Mucosa of descending colon (tissue), 3 donors: Measurements from ENCODE around the gene ACKR3. TPM values are rescaled to one million over a fixed set of nuclear protein-coding genes. Genes with fewer than 3 reads are reported as not detected.

Experiments used
- ATAC-seq: fragments of 200-7000 bp; cut with Tn5 transposase; one replicate; pipeline ENCODE4 v1.9.1; 2020; ENCODE audit warnings: mild to moderate bottlenecking, moderate library complexity
- DNase-seq, 3 donors: peaks; one replicate each; pipeline ENCODE4 v3.0.0-alpha.2; 2020
- H3K36me3 ChIP-seq: fragments of 200-600 bp; one replicate; pipeline ENCODE4 v1.8.0; 2021; ENCODE audit warnings: low read depth, mild to moderate bottlenecking
- H3K4me1 ChIP-seq: fragments of 200-600 bp; one replicate; pipeline ENCODE4 v1.8.0; 2021; ENCODE audit warnings: low read depth, mild to moderate bottlenecking
- H3K4me3 ChIP-seq: fragments of 200-600 bp; one replicate; pipeline ENCODE4 v1.8.0; 2021; ENCODE audit warnings: mild to moderate bottlenecking
- H3K9me3 ChIP-seq: fragments of 200-600 bp; one replicate; pipeline ENCODE4 v1.8.0; 2021; ENCODE audit warnings: mild to moderate bottlenecking
- intact Hi-C, 2 donors: fragments of 100-400 bp; cut with DNase I in 1 of 2; cut with micrococcal nuclease in 1 of 2; formaldehyde crosslinking; loops; one replicate each; pipeline versions ENCODE4 v1.11.0 to v1.11.1; 2022; cut with DNase I, micrococcal nuclease
- total RNA-seq, 3 donors: library from RNA; stranded (reverse); fragmentation: NEBNext Ultra II Directional in 2 of 3; extraction: Animal tissue kit (Norgen Biotek cat#: 25700) in 2 of 3; gene quantifications; one replicate each; pipeline versions ENCODE4 v1.2.1 to v1.2.4, GENCODE V29; 2021 to 2023
- TF ChIP-seq, protein P1 (sequence below): fragments of 200-600 bp; IDR thresholded peaks from one replicate; pipeline ENCODE4 v1.8.0; 2022; ENCODE audit warnings: antibody characterized with exemption, mild to moderate bottlenecking
- donor health status: DM: no; HTN: no; CAD: no; lungs with moderate emphysema.
- donor health status: DM: no; HTN: no; CAD: no.
- donor health status: DM: no; HTN: yes; CAD: no.

The ACKR3 gene
- total RNA-seq, 3 donors from 2014 or later: 8.0 to 17.9 (median 11.9) TPM

- Histone ChIP-seq H3K4me3 (no peak overlapping the region), H3K4me1 (no peaks in the 10 kb centered on the region), H3K9me3 (no peaks in the 10 kb centered on the region), H3K36me3 (no peaks in the 10 kb centered on the region)
- intact Hi-C loops: no loop called here
- no peak for DNase-seq
- TF ChIP-seq, protein P1, sequence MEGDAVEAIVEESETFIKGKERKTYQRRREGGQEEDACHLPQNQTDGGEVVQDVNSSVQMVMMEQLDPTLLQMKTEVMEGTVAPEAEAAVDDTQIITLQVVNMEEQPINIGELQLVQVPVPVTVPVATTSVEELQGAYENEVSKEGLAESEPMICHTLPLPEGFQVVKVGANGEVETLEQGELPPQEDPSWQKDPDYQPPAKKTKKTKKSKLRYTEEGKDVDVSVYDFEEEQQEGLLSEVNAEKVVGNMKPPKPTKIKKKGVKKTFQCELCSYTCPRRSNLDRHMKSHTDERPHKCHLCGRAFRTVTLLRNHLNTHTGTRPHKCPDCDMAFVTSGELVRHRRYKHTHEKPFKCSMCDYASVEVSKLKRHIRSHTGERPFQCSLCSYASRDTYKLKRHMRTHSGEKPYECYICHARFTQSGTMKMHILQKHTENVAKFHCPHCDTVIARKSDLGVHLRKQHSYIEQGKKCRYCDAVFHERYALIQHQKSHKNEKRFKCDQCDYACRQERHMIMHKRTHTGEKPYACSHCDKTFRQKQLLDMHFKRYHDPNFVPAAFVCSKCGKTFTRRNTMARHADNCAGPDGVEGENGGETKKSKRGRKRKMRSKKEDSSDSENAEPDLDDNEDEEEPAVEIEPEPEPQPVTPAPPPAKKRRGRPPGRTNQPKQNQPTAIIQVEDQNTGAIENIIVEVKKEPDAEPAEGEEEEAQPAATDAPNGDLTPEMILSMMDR: no peak
- no peak for ATAC-seq
These were observed 42.4 kb upstream of the ACKR3 start for GRCh38 chr2:236527159-236527630.

- ATAC-seq: no peak
- intact Hi-C loops: no loop called here
- no peak overlapping the region for H3K4me3 ChIP-seq
These were observed 40.0 kb upstream of the ACKR3 start for GRCh38 chr2:236529606-236530005.

GRCh38 chr2:236530512-236530911 is 39.1 kb upstream of the ACKR3 start:
- H3K4me1 ChIP-seq: no peaks in the 10 kb centered on the region
- H3K9me3 ChIP-seq: no peaks in the 10 kb centered on the region
- intact Hi-C loops: no loop called here
- no peak overlapping the region for H3K4me3 ChIP-seq
- ATAC-seq (no peak), DNase-seq (no peak)
- no peaks in the 10 kb centered on the region for H3K36me3 ChIP-seq
- TF ChIP-seq, protein P1: no peak

More at GRCh38 chr2:236529606-236530005, 40.0 kb upstream of the ACKR3 start:
- Histone ChIP-seq H3K9me3 (no peaks in the 10 kb centered on the region), H3K36me3 (no peaks in the 10 kb centered on the region), H3K4me1 (no peaks in the 10 kb centered on the region)
- DNase-seq: no peak
- TF ChIP-seq, protein P1: no peak

GRCh38 chr2:236531195-236531594 is 38.4 kb upstream of the ACKR3 start:
- intact Hi-C loops: no loop called here
- Histone ChIP-seq H3K36me3 (no peaks in the 10 kb centered on the region), H3K4me1 (no peaks in the 10 kb centered on the region), H3K4me3 (no peak overlapping the region), H3K9me3 (no peaks in the 10 kb centered on the region)
- TF ChIP-seq, protein P1: no peak
- ATAC-seq: no peak
- no peak for DNase-seq

- TF ChIP-seq, protein P1: no peak
- Histone ChIP-seq H3K36me3 (no peaks in the 10 kb centered on the region), H3K4me3 (no peak overlapping the region), H3K9me3 (no peaks in the 10 kb centered on the region), H3K4me1 (no peaks in the 10 kb centered on the region)
- ATAC-seq (no peak), DNase-seq (no peak)
- intact Hi-C loops: no loop called here
These were observed 37.6 kb upstream of the ACKR3 start for GRCh38 chr2:236531996-236532395.

GRCh38 chr2:236533343-236533742 is 36.3 kb upstream of the ACKR3 start:
- H3K4me1 ChIP-seq: no peaks in the 10 kb centered on the region
- ATAC-seq (no peak), DNase-seq (no peak)
- no peaks in the 10 kb centered on the region for H3K36me3 ChIP-seq
- H3K4me3 ChIP-seq: no peak overlapping the region
- H3K9me3 ChIP-seq: no peaks in the 10 kb centered on the region
- intact Hi-C loops: no loop called here
- TF ChIP-seq, protein P1: no peak
